Stimulated activated CD4-positive, alpha-beta T cell treated with anti-CD3 and anti-CD28 coated beads, Interleukin-1b, Interleukin-23, amount 100 ng/mL, for 24 hours (primary cell): ENCODE measurements around the gene FSD2.
A peak's percentile ranks its signal among the peaks of the same experiment; 100 is the strongest.
"Not testable (repeated sequence)": the region's sequence is repeated elsewhere in the genome, so short reads cannot be mapped to it uniquely, and the experiment has no call there.

Experiments used
- DNase-seq, 4 experiments: peaks; one replicate each; pipeline ENCODE4 v3.0.0-alpha.2; 2020; ENCODE audit warnings: low read depth in 4 of 4, low spot score in 1 of 4

The FSD2 gene

DNA sequence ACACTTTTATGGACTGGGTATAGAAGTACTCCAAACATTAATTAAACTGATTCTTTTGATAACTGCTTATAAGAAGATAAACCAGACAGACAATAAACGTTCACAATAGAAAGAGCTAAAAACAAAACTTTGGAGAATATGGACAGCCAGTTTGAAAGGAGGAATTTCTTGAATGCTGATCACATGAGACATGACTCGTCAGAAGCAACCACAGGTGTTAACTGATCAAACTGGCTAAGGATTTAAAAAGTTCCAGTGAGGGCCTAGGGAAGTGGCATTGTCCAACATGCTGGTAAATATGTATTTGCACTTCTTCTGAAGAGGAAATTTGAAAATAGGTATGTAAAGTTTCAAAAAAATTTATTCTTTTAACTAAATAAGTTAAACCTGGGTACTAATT lies 66.8 kb downstream of the FSD2 start:
- no peak for DNase-seq

DNA sequence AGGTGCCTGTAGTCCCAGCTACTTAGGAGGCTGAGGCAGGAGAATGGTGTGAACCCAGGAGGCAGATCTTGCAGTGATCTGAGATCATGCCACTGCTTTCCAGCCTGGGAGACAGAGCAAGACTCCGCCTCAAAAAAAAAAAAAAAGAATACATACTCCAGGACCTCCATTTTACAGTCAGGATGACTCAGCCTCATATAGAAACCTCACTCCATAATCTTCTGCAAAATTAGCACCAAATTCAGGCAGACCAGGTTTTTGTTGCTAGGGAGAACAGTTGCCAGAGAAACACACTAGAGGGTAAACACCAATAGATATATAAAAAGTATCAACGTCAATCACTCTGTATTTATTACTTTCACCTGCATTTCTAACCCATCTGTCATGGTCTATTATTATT lies 67.9 kb downstream of the FSD2 start:
- DNase-seq: no peak

DNA sequence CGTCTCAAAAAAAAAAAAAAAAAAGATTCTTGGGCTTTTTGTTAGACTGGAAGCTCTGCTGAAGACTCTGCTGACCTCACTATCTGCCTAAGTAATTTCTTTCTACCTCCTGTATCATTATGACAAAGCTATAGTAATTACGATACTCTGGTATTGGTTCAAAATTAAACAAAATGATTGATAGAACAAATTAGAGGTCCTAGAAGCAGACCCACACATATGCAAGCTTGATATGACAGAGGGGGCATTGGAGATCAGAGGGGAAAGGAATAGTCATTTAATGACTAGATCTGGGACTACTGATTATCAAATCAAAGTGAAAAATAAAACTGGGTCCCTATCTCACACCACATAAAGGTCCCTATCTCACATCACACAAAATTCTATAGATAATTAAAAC lies 74.3 kb downstream of the FSD2 start:
- DNase-seq: no peak

DNA sequence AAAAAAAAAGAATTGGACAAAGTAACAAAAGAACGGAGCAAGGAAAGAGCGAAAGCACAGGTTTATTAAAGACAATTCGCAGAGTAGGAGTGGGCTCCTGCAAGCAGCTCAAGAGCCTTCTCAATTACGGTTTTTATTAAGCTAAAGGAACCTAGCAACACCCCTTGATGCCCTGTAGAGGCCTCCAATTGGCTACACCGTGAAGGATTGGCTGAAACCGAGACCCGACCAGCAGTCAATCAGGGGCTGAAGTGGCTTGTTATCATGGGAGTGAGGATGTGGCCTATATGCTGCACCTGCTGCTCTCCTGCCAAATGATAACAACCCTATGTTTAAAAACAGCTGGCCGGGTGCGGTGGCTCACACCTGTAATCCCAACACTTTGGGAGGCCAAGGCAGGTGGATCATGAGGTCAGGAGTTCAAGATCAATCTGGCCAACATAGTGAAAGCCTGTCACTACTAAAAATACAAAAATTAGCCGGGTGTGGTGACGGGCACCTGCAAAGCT lies 75.8 kb downstream of the FSD2 start:
- DNase-seq: no peak

DNA sequence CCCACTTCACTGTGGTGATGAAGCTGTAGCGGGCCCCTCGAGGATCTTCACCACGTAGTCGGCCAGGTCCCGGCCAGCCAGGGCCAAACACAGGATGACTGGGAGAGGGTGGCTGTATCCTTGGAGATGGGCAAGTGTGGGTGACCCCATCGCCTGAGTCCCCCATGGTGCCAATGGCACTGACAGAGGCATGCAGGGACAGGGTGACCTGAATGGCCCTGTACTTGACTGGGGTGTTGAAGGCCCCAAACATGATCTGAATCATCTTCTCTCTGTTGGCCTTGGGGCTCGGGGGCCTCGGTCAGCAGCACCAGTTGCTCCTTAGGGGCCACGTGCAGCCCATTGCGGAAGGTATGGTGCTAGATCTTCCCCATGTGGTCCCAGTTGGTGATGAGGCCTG lies 79.1 kb downstream of the FSD2 start:
- no peak for DNase-seq

DNA sequence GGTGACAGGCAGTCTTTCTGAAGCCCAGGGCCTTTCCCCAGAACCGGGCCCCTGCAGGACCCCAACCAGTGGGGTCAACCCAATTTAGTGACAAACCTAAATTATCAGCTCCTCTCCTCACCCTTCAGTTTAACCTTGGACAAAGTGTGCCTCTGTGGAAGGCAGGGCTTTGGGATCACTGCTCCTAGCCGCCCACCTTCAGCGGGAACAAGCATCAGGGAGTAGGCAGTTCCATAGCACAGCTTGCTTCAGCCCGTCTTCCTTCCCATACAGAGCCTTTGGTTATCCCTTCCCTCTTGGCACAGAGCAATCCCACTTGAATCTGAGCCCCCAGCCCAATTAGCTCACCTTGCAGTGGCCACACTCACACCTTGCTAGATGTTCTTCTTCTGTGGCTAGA lies 90.9 kb downstream of the FSD2 start:
- no peak for DNase-seq

DNA sequence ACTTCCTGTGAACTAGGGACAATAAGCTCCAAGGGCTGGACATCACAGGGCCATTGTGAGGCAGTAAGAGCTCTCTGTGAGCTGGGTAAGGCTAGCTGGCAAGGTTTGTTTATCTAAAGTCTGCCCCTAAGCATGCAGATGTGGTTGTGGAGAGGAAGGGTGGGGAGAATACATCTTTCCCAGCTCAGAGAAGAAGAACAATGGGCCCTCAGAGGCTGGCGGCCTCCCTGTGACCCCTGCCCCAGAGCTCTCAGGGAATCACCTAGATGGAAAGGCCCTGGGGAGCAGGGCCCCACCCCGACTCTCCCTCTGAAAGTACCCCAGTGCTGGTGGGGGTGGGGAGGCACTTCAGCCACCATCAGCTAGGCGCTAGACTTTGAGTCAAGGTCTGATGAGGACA lies 91.9 kb downstream of the FSD2 start:
- no peak for DNase-seq

DNA sequence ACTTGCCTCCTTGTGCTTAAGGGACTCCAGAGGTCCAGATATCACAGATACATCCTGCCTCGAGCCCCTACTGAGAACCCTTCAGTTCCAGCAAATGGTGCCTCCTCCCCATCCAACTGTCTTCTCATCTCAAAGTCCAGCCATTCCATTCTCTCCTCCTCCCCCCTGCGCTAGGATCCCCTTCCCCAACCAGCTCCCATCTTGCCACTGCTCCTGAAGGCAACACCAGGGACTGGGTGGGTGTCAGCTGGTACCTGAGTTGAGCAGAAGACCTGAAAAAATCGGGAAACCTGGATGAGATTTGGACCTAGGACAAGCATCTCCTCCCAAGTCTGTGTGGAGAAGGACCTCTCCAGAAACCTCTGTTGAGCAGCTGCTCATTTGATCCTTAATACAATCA lies 93.8 kb downstream of the FSD2 start:
- DNase-seq: no peak

DNA sequence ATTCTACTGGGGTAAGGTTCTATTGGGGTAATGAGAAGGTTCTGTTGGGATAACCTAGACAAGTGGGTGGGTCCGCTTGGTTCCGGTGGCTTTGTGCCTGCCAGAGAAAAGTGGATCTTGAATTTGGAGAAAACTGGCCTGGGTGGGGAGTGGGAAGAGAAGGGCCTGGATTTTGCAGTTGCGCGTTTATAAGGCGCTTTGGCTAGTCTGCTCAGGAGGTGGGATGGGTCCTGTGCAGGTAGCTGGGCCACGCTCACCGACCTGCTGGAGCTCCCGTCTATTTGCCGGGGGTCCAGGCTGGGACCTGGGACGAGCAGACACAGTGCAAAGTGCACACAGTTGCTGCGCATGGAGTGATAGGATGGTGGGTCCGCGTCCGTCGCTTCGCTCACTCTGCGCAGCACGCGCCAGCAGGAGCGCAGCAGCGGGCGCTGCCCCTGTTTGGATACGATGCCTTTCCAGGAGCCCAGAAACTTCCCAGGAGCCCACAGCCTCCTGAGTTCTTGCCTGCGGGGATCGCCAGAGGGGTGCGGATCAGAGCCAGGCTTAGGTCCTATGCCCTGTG lies 94.9 kb downstream of the FSD2 start:
- no peak for DNase-seq

DNA sequence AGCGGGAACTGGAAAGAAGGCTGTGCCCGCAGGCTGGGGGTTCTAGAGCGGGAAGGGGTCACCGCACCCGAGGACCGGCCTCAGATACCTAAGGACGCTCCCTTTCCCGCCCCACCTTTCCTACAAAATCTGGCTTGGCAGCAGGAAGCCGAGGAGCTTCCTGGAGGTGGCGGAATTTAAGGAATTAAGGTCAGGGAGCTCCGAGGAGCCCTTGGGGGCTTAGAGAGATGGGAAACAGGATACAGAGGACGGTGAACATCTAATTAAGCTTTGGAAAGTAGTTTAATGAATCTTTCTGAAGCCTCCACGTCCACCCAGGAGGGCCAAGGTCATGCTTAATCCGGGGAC lies 95.7 kb downstream of the FSD2 start:
- DNase-seq: no peak

DNA sequence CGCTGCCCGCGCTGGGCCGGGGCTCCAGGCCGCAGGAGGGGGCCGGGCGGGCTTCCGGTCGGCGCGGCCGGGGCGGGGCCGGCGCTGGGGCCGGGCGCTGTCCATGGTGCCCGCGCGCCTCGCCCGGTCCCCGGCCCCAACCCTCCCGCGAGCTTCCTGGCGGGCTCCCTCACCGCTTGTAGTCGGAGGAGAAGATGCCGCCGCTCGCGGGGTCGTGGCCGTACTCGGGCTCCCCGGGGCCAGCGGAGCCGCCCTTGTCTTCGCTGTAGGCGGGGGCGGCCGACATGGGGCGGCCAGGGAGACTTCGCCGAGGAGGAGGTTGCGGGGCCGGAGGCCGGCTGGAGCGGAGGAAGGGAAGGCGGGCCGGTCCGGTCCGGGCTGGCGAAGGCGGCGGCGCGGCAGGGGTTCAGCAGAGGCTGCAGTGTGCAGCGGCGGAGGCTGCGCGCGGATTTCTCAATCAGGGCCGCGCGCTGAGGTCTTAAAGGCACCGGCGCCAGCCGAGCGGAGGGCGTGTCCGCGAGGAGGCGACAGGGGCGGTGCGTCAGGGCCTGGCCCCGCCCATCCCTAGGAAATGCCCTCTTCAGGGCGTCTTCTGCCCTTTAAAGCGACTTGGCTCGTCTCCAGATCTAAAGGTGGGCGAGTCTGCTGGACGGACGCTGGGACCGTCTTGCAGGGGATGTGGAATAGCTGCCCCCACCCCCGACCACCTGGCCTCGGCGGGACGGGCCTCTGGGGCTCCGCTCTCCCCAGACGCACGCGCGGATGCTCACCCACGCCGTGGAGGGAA lies 96.3 kb downstream of the FSD2 start, which contains the start of gene AP3B2:
TSS of gene AP3B2 (minus strand) at position 455 of the 787 bp plus-strand sequence. CDS start at position 286, 169 bp downstream.
- DNase-seq: peak; percentile 41 to 63 (median 46)

DNA sequence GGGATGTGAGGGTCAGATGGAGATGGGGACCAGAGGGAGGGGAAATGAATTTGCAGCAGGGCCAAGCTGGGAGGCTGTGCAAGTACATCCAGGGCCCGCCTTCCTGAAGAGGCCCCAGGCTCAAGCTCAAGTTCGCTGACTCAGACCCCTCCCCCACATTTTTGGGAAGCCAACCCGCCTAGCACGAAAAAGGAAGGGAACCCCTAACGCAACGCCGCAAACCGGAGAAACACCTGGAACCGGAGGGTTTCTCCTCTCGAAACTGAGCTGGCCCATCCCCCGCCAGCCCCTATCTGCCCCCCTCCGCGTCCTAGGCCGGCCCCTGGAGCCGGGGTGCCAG lies 96.8 kb downstream of the FSD2 start:
- no peak for DNase-seq

DNA sequence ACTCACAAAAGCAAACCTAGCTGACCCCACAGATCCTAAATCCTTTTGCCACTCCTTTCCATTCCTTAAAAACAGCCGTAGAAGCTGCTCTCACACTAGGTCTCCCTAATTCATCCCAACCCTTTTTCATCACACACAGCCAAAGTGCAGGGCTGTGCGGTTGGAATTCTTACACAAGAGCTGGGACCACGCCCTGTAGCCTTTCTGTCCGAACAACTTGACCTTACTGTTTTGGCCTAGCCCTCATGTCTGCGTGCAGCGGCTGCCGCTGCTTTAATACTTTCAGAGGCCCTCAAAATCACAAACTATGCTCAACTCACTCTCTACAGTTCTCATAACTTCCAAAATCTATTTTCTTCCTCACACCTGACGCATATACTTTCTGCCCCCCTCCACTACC lies 100.0 kb downstream of the FSD2 start:
- DNase-seq: not testable (repeated sequence)
